Left kidney (tissue), 8 donors: ENCODE measurements around the gene PAQR7. TPM values are rescaled to one million over a fixed set of nuclear protein-coding genes. Genes with fewer than 3 reads are reported as not detected.

Source experiments
- DNase-seq: peaks from one replicate; pipeline ENCODE4 v3.0.0-alpha.2; 2013
- long read RNA-seq, 8 donors: transcript quantifications; one replicate each; lab custom pipeline, GENCODE V29; 2026
- polyA plus RNA-seq: library from polyadenylated mRNA; unstranded; fragments of 120-200 nt; gene quantifications from one replicate; pipeline ENCODE4 v1.2.1, GENCODE V29; 2013; ENCODE audit not compliant: insufficient read length

Gene PAQR7
- polyA plus RNA-seq: 29.7 TPM
- long read RNA-seq, donor 1, transcript PAQR7-201 (2 exons, 3,297 nt): major isoform, 5 of 15 reads
- long read RNA-seq, donor 1, partial matches to known transcripts: 0 of 15 reads
- long read RNA-seq, donor 1, other reads (novel, unspliced or antisense): 10 of 15 reads
- long read RNA-seq, donor 2, transcript PAQR7-201 (2 exons, 3,297 nt): major isoform, 5 of 17 reads
- long read RNA-seq, donor 2, partial matches to known transcripts: 0 of 17 reads
- long read RNA-seq, donor 2, other reads (novel, unspliced or antisense): 12 of 17 reads
- long read RNA-seq, donor 3, partial matches to known transcripts: 0 of 1 reads
- long read RNA-seq, donor 3, other reads (novel, unspliced or antisense): 0 of 1 reads
- long read RNA-seq, donor 4, partial matches to known transcripts: 0 of 2 reads
- long read RNA-seq, donor 4, other reads (novel, unspliced or antisense): 0 of 2 reads
- long read RNA-seq, donor 5, partial matches to known transcripts: 0 of 11 reads
- long read RNA-seq, donor 5, other reads (novel, unspliced or antisense): 10 of 11 reads
- long read RNA-seq, donor 6, partial matches to known transcripts: 61 of 65 reads
- long read RNA-seq, donor 6, other reads (novel, unspliced or antisense): 0 of 65 reads
- long read RNA-seq, donor 7, partial matches to known transcripts: 11 of 15 reads
- long read RNA-seq, donor 7, other reads (novel, unspliced or antisense): 0 of 15 reads
- long read RNA-seq, donor 8: 0 reads

DNA sequence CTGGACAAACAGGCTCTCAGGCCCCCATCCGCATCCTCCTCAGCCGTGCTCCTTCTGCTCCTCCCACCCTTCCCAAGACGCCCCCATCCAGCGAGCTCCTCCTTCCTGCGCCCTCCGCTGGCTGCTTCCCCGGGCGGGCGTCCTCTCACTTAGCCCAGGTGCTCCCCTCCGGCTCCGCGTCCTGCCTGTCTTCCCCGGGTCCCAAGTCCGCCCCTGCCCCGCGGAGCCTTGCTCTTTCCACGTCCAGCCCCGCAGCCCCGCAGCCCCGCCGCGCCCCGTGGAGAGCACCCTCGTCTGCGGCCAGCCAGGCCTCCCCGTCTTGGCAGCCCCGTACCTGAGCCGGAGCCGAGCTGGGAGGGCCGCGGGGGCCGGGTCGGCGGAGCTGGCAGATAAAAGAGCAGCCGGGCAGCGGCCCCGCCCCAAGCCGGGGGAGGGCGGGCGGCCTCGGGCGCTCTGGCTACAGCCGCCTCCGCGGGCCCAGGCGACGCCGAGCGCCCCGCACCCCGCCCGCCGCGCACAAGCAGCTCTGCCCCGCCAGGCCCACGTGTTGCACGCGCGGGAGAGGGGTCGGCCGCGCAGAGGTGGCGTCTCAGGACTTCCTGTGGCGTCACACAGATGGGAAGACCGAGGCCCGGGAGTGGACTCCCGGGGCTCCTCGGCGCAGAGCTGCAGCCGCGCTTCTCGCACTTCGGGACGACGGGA is at the start of gene PAQR7:
TSS of gene PAQR7 (minus strand) at position 555 of the 702 bp plus-strand sequence. CDS start 11,869 bp downstream, outside the sequence.
- peak; percentile 79 for DNase-seq

GRCh38 chr1:25924454-25924853 is 48.9 kb upstream of the PAQR7 start:
- DNase-seq: no peak

GRCh38 chr1:25922971-25923552 is 47.6 kb upstream of the PAQR7 start:
- peak; percentile 38 for DNase-seq

DNA sequence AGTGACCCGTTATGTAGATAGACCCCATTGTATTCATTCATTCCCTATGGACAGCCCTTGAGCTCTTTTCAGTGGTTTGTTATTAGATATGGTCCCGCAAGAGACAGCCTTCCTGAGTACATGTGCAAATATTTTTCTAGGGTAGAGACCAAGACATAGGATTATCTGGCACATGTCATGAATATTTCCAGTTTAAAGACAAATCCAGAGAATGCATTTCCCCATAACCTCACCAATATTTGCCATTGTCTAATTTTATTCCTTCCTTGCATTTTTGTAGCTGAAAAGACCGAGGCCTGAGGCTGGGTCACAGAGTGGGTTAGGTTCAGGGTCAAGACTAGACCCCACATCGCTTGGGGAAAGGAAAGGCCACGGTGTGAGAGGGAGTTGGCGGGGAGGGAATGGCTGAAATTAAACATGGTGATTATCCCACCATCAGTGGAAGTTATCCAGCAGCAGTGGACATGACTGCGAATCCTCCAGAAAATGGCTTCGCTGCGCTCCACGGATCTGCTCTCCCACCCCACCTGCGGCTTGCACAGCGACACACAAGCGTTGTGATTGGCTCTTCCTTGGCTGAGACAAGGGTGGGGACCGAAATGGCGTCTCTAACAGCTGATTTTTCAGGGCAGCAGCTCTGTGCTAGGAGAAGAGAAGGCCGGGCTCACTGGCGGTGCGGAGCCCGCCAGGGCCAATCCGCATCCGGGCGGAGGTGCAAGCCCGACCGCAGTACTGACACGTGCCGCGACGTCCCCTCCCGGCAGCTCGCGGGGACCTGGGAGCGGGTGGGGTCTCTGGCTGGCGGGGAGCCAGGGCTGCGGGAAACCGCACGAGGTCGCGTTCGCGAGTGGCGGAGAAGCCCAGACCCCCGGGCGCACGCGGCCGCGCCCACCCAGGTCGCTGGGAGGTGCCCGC is 46.8 kb upstream of the PAQR7 start:
- peak; percentile 52 for DNase-seq

- DNase-seq: no peak
Observed at GRCh38 chr1:25918615-25919014, 43.1 kb upstream of the PAQR7 start.

GRCh38 chr1:25917996-25918395 is 42.5 kb upstream of the PAQR7 start:
- DNase-seq: no peak

DNA sequence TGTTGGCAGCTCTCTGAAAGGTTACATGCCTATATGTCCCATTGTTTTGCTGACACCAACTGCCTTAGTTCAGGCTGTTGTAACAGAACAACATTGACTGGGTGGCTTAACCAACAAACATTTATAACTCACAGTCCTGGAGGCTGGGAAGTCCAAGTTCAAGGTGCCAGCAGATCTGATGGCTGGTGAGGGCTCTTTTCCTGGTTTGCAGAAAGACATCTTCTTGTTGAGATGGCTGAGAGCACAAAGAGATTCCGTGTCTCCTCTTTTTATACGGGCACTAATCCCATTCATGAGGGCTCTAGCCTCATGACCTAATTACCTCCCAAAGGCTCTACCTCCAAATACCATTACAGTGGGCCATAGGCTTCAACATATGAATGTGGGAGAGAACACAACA is 41.0 kb upstream of the PAQR7 start:
- no peak for DNase-seq

- DNase-seq: no peak
Observed at GRCh38 chr1:25914074-25914995, 38.8 kb upstream of the PAQR7 start.

DNA sequence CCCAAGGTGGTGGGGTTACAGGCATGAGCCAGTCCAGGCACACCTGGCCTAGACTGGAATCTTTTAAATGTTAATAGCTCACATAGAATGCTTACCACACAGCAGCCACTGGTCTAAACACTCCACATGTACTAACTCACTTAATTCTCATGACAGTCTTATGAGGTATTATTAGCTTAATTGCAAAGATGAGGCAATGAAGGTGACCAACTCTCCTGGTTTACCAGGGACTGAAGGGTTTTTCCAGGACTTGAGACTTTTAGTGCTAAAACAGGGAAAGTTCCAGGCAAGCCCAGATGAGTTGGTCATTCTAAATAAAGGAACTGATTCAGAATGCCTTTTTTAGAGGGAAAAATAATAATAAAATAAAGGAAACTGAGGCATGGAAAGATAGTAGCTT is 37.7 kb upstream of the PAQR7 start:
- no peak for DNase-seq

DNA sequence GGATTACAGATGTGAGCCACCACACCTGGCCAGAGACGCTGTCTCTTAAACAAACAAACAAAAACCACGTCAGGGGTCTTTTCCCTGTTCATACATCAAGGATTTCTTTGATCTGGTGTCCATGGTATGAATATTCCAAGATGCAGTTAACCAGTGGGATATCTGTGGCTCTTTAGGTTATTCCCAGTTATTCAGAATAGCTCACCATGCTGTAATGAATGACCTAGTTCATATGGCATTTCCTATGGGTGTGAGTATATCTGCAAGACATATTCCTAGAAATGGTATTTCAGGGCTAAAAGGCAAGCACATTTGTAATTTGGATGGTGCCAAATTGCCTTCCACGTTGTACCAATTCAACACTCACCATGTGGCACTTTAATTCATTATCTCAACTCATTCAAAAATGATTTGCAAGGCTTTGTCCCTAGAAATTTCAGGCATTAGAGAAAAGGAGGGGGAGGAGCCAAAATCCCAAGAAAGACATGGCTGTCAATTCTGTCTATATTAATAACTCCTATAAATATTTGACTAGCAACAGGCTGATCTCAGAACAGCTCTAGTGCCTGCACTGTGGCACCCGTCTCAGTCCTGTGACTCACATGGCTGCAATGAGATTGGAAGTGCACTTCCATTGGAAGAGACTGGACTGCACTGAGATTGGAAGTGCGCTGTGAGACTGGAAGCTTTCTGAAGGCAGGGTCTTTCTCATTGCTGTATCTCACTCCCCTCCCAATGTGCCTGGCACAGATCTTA is 36.7 kb upstream of the PAQR7 start:
- DNase-seq: no peak

- DNase-seq: no peak
Observed at GRCh38 chr1:25911162-25911561, 35.7 kb upstream of the PAQR7 start.

DNA sequence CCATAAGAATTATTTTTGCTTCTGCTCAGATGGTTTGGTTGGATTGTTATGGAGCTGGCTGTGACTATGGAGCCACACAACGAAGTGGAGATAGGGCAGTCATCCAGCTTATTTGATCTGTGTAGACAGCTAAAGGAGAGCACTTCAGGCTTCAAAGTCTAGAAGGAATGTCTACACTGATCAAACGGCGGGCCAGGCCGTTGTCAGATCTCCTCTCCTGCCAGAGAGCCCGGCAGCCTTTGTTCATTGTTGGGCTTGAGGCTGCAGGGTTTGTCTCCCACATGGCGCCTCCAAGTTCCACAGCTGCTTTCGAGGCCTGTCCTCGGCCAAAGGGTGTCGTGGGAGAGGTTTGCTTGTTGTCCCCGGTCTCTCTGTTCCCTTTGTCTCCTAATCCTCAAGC is 33.5 kb upstream of the PAQR7 start:
- no peak for DNase-seq

DNA sequence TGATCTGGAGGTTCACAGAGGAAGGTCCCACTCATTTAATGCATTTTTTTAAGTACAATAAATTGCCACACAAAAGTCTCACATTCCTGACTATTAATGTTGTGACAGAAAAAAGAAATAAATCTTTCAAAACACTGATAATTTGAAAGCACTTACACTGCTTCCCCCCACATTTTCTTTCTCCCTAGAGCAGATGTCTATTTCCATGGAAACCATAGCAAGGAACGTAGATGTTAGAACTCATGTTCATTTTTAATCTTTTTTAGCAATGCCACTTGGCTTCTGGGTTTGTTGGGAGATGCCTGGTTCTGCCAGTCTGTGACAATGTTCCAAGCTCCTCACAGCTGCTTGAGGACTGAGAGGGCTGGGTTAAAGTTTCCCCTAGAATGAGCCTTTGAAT is 32.7 kb upstream of the PAQR7 start:
- DNase-seq: no peak

GRCh38 chr1:25907601-25908000 is 32.1 kb upstream of the PAQR7 start:
- DNase-seq: no peak

DNA sequence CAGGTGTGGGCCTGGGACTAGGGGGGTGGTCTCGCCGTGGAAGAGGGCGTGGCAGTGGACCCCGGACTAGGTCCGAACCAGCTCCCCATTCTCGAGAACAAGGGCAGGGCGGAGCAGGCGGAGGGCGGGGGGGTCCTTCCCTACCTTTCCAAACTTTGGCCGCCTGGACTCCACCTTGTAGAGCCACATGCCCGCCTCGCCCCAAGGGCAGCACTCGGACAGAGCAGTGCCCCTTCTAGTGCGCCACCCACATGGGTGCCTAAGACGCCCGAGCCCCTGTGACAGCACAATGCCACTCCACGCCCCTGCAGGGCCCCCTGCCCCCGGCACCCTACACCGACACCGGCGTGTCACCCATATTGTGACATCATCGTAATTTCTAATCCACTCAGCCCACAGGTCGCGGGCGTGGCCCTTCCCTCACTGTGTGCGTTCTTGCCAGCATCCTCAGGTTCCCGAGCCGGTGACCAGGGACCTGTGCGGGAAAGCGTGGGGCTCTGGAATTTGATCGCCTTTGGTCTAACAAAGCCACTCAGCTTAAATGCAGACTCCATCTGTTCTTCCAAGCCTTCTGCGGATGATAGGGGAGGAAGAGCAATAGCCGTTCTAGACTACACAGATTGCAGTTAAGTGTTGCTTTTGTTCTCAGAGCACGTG is 31.3 kb upstream of the PAQR7 start:
- DNase-seq: peak; percentile 51

DNA sequence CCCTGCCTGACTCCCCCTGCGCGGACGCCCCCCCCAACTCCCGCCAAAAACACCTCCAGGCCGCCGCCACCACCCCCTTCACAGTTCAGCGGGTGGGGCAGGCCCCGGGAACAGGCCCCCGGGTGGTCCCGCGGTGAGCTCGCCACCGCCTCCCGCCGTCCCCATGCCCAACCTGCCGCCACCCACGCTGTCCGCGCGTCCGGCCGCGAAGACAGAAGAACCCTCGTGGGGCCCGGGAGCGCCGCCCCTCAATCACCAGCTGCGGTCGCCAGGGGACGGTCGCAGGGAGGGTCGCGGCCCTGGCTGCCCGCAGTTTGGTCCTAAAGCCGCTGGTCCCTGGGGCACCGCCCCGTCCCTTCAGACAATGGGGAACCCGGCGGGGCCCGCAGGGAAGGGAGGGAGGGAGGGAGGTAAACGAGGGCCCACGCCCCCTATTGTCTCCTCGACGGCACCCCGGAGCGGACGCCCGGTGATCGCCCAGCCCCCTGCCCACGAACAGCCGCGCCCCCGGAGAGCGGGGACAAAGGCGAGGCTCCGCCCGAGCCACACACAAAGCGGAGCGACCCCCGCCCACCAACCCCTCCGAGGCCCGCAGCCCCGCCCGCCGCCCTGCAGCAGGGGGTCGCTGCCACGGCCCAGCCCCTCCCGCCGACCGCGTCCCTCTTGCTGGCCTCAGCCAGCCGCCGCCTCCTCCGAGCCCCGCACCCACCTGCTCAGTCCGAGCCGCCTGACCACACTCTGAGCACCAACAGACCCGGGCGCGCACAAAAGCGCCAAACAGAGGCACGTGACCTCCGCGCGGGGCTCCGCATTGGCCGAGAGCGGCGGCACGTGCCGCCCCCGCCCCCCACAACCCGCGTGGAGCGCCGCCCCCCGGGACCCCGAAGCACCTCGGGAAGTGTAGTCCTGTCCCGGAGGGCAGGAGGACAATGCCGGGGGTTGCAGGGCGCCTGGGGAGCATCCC is 30.5 kb upstream of the PAQR7 start, which contains the start of gene STMN1:
TSS of gene STMN1 (minus strand) at position 740 of the 964 bp plus-strand sequence. CDS start 1,743 bp downstream, outside the sequence.
- peak; percentile 95 for DNase-seq

GRCh38 chr1:25904943-25905679 is 29.6 kb upstream of the PAQR7 start:
- peak; percentile 94 for DNase-seq
